K562 (cell line): Measurements from ENCODE around the gene SMIM13. TPM values are rescaled to one million over a fixed set of nuclear protein-coding genes. Genes with fewer than 3 reads are reported as not detected.

ENCODE experiments used
- ATF7 ChIP-seq: fragments of 450-650 bp; IDR thresholded peaks from 2 replicates; pipeline ENCODE4 v1.7.1; 2014; ENCODE audit warnings: mild to moderate bottlenecking, moderate library complexity
- BACH1 ChIP-seq: fragments of 200-800 bp; sonication (Bioruptor generic); IDR thresholded peaks from 2 replicates; pipeline ENCODE4 v1.6.1; 2016; ENCODE audit warnings: missing genetic modification characterization, missing compliant biosample characterization
- BRD4 ChIP-seq: fragments of 200-600 bp; sonication (generic); IDR thresholded peaks from 2 replicates; pipeline ENCODE4 v1.6.1; 2017; ENCODE audit warnings: inconsistent platforms
- C11orf30 ChIP-seq: fragments of 450-650 bp; IDR thresholded peaks from 2 replicates; pipeline ENCODE4 v1.6.1; 2016; ENCODE audit warnings: low read depth, mild to moderate bottlenecking
- CBX3 ChIP-seq, 2 experiments: IDR thresholded peaks; 1 replicate in 1 of 2; 2 replicates in 1 of 2; pipeline ENCODE4 v1.6.1; 2012; ENCODE audit warnings: inconsistent platforms in 2 of 2, low read length in 2 of 2, borderline replicate concordance in 1 of 2, control low read depth in 1 of 2
- CC2D1A ChIP-seq: fragments of 450-650 bp; IDR thresholded peaks from 2 replicates; pipeline ENCODE4 v1.6.1; 2017; ENCODE audit warnings: mild to moderate bottlenecking
- CEBPG ChIP-seq, 3 experiments: fragments of 200-800 bp in 1 of 3; sonication (Bioruptor generic) in 1 of 3; sonication (generic) in 1 of 3; formaldehyde crosslinking in 1 of 3; IDR thresholded peaks in 2 of 3; conservative IDR thresholded peaks in 1 of 3; 2 replicates each; pipeline versions ENCODE4 v1.6.1 to v1.8.0; 2016 to 2022; ENCODE audit warnings: missing compliant biosample characterization in 2 of 3, missing genetic modification characterization in 2 of 3, mild to moderate bottlenecking in 1 of 3, missing genetic modification reagents in 1 of 3
- CHD4 ChIP-seq: fragments of 200-600 bp; sonication (generic); IDR thresholded peaks from 3 replicates; pipeline ENCODE4 v1.6.1; 2012; ENCODE audit warnings: low read depth, mild to moderate bottlenecking, mixed read lengths, low read length, inconsistent platforms; ENCODE audit not compliant: insufficient read depth, insufficient replicate concordance, poor library complexity, severe bottlenecking
- FOXK1 ChIP-seq: sonication (generic); formaldehyde crosslinking; IDR thresholded peaks from 2 replicates; pipeline ENCODE4 v1.8.0; 2022; ENCODE audit warnings: missing genetic modification reagents, mild to moderate bottlenecking, borderline replicate concordance
- HNRNPK ChIP-seq: fragments of 200-400 bp; formaldehyde crosslinking; IDR thresholded peaks from one replicate; pipeline ENCODE4 v1.6.1; 2018; ENCODE audit warnings: mild to moderate bottlenecking, low read depth, low read length; ENCODE audit not compliant: poor library complexity, severe bottlenecking
- HOXB6 ChIP-seq: fragments of 250-450 bp; sonication (Bioruptor Pico); IDR thresholded peaks from 2 replicates; pipeline ENCODE4 v1.5.1; 2022; ENCODE audit warnings: mild to moderate bottlenecking, borderline replicate concordance
- MXI1 ChIP-seq: IDR thresholded peaks from 2 replicates; pipeline ENCODE4 v1.6.1; 2011; ENCODE audit warnings: low read depth, mild to moderate bottlenecking, improper control_type of control experiment, low read length
- NFIC ChIP-seq: fragments of 450-650 bp; IDR thresholded peaks from 2 replicates; pipeline ENCODE4 v1.6.1; 2017; ENCODE audit warnings: mild to moderate bottlenecking, inconsistent platforms
- PYGO2 ChIP-seq: fragments of 450-650 bp; IDR thresholded peaks from 2 replicates; pipeline ENCODE4 v1.6.1; 2016; ENCODE audit warnings: mild to moderate bottlenecking, missing genetic modification characterization, moderate library complexity, missing compliant biosample characterization
- RBM14 ChIP-seq: fragments of 200-400 bp; formaldehyde crosslinking; IDR thresholded peaks from 2 replicates; pipeline ENCODE4 v1.6.1; 2018; ENCODE audit warnings: low read depth, mild to moderate bottlenecking, low read length, moderate library complexity, borderline replicate concordance; ENCODE audit not compliant: insufficient read depth
- SIN3A ChIP-seq, 2 experiments: fragments of 150-350 bp in 1 of 2; IDR thresholded peaks; 2 replicates each; pipeline ENCODE4 v1.6.1; 2011 to 2016; ENCODE audit warnings: borderline replicate concordance in 2 of 2, low read depth in 2 of 2, low read length in 2 of 2, mild to moderate bottlenecking in 2 of 2, moderate library complexity in 2 of 2; ENCODE audit not compliant: control insufficient read depth in 1 of 2
- SREBF1 ChIP-seq: fragments of 150-350 bp; IDR thresholded peaks from 2 replicates; pipeline ENCODE4 v1.6.1; 2014; ENCODE audit warnings: antibody characterized with exemption, low read depth, low read length, borderline replicate concordance
- STAT5A ChIP-seq: IDR thresholded peaks from 2 replicates; pipeline ENCODE4 v1.6.1; 2012; ENCODE audit warnings: low read length, inconsistent platforms, borderline replicate concordance
- ZBTB33 ChIP-seq: sonication (generic); formaldehyde crosslinking; IDR thresholded peaks from 2 replicates; pipeline ENCODE4 v1.8.1; 2023; ENCODE audit warnings: mild to moderate bottlenecking, missing genetic modification reagents
- ZBTB7A ChIP-seq: IDR thresholded peaks from 2 replicates; pipeline ENCODE4 v1.6.1; 2011; ENCODE audit warnings: low read depth, mild to moderate bottlenecking, low read length, moderate library complexity, borderline replicate concordance; ENCODE audit not compliant: control insufficient read depth
- ZNF23 ChIP-seq: fragments of 250-450 bp; sonication (Bioruptor Pico); IDR thresholded peaks from 2 replicates; pipeline ENCODE4 v1.4.0; 2020; ENCODE audit warnings: mild to moderate bottlenecking
- ZNF583 ChIP-seq: fragments of 250-450 bp; sonication (Bioruptor Pico); IDR thresholded peaks from 2 replicates; pipeline ENCODE4 v1.4.0; 2020
- polyA plus RNA-seq, 8 experiments: library from polyadenylated mRNA; depleted of rRNA in 4 of 8; stranded (reverse) in 5 of 8; unstranded in 3 of 8; fragments of >200 nt; fragmentation: Nextera tagmentation in 2 of 8; fragmentation: Illumina TruSeq in 1 of 8; extraction: Ambion mirVana in 2 of 8; extraction: Trizol in 1 of 8; gene quantifications; 2 replicates each; pipeline versions ENCODE4 v1.2.1 to v1.2.3, GENCODE V29; 2011 to 2014; ENCODE audit warnings: inconsistent platforms in 1 of 8, missing spikeins in 1 of 8
- total RNA-seq, 7 experiments: library from RNA; depleted of rRNA in 6 of 7; stranded (reverse); fragments of >200 nt in 6 of 7; fragmentation: Illumina TruSeq in 2 of 7; extraction: Trizol in 2 of 7; gene quantifications; 2 replicates each; pipeline versions ENCODE4 v1.2.1 to v1.2.3, GENCODE V29; 2011 to 2021; ENCODE audit warnings: low replicate concordance in 1 of 7
- TF ChIP-seq, protein P1 (sequence below): IDR thresholded peaks from 3 replicates; pipeline ENCODE4 v1.6.1; 2011; ENCODE audit warnings: borderline replicate concordance, mild to moderate bottlenecking; ENCODE audit not compliant: insufficient read length, insufficient read depth
- TF ChIP-seq, protein P2 (sequence below): fragments of 250-450 bp; sonication (Bioruptor Pico); IDR thresholded peaks from 2 replicates; pipeline ENCODE4 v1.9.0; 2021; ENCODE audit warnings: mild to moderate bottlenecking

The SMIM13 gene
- total and polyA plus RNA-seq, 9 of the 15 experiments (the other 6 are each of a cell fraction or from before 2014, with no cell fraction given): 5.5 to 24.8 (median 11.7) TPM

DNA sequence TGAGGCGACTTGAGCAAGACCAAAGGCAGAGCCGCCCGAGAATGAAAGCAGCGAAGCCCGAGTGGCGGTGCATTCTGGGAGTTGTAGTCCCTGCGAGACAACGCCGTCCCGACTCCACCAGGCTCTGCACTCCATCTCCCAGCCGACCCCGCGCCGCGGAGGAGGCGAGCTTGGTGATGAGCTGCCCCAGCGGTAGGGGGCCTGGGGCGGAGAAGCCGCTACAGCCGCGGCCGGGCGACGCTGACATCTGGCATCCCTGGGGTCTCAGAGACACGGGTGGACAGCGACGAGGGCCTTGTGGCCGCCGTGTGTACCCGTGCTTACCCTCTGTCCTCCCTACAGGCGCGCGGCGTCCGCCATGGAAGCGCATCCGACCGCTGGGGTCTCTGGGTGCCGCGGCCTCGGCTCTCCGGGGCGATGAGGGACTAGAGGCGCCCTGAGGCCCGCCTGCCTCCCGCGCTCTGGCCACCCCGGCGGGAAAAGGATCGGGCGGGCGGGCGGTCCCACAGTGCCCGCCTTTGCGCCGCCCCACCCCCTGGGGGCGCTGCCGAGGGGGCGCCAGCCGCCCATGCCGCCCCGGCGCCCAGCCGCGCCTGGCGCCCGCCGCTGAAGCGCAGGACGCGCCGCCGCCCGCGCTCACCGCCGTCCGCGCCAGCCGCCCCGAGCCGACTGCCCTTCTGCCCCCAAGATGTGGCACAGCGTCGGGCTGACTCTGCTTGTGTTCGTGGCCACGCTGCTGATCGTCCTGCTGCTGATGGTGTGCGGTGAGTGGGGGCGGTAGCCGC, at the start of gene SMIM13 (continued):
- no peak for TF ChIP-seq HNRNPK
- TF ChIP-seq ZBTB33 (CRISPR knock-in tag): no peak; the same call in 1 of the 2 replicates
- TF ChIP-seq, protein P1, sequence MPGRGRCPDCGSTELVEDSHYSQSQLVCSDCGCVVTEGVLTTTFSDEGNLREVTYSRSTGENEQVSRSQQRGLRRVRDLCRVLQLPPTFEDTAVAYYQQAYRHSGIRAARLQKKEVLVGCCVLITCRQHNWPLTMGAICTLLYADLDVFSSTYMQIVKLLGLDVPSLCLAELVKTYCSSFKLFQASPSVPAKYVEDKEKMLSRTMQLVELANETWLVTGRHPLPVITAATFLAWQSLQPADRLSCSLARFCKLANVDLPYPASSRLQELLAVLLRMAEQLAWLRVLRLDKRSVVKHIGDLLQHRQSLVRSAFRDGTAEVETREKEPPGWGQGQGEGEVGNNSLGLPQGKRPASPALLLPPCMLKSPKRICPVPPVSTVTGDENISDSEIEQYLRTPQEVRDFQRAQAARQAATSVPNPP: no peak
- TF ChIP-seq C11orf30: no peak
- TF ChIP-seq ZNF583 (CRISPR knock-in tag): peak; percentile 39; the same call in 1 of the 2 replicates
- TF ChIP-seq CBX3 (IDR thresholded peaks at IDR 0.05; ENCODE audit: borderline replicate concordance in 1 of 2, low read length in 2 of 2): no peak; a peak in 1 of 3 replicates
- TF ChIP-seq ZBTB7A: peak; percentile 71; the same call in 1 of the 2 replicates
- TF ChIP-seq HOXB6 (CRISPR knock-in tag): no peak
- TF ChIP-seq PYGO2 (tag): no peak
- TF ChIP-seq STAT5A: no peak
- peak; percentile 88 for TF ChIP-seq ATF7
- peak; percentile 71; the same call in 1 of the 2 replicates for TF ChIP-seq CEBPG (CRISPR knock-in tag; IDR thresholded peaks at IDR 0.05)
- peak; percentile 65 to 86; a peak in 2 of 4 replicates for TF ChIP-seq CEBPG (tag; conservative IDR thresholded peaks at IDR 0.05 in 1 of 2, IDR thresholded peaks at IDR 0.05 in 1 of 2)
- TF ChIP-seq BACH1 (tag): no peak; the same call in 1 of the 2 replicates
- TF ChIP-seq NFIC: peak; percentile 35
- no peak for TF ChIP-seq SREBF1
- TF ChIP-seq FOXK1 (CRISPR knock-in tag): peak; percentile 64; the same call in 1 of the 2 replicates
- peak in 1 of 2 experiments; percentile 6; a peak in 1 of 4 replicates for TF ChIP-seq SIN3A (IDR thresholded peaks at IDR 0.05; ENCODE audit: borderline replicate concordance in 2 of 2, control insufficient read depth in 1 of 2, low read depth in 2 of 2, low read length in 2 of 2)
- TF ChIP-seq BRD4: no peak
- TF ChIP-seq MXI1: 0 out of 2 replicates have a peak, but pooled peaks have one; percentile 20
- TF ChIP-seq, protein P2, sequence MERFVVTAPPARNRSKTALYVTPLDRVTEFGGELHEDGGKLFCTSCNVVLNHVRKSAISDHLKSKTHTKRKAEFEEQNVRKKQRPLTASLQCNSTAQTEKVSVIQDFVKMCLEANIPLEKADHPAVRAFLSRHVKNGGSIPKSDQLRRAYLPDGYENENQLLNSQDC (CRISPR knock-in tag): no peak
- TF ChIP-seq ZNF23 (CRISPR knock-in tag): no peak
- no peak for TF ChIP-seq CC2D1A
- no peak for TF ChIP-seq CHD4
- TF ChIP-seq RBM14: no peak
